A549 (cell line): ENCODE data around the gene SGCE. TPM values are rescaled to one million over a fixed set of nuclear protein-coding genes. Genes with fewer than 3 reads are reported as not detected.

Source experiments
- ATAC-seq, 2 experiments: fragments of 200-7000 bp in 1 of 2; fragments of >200 bp in 1 of 2; cut with Nextera tagmentation in 1 of 2; cut with Tn5 transposase in 1 of 2; 3 replicates each; pipeline versions ENCODE4 v1.8.0 to v1.9.1; 2018 to 2020; ENCODE audit warnings: mild to moderate bottlenecking in 1 of 2, moderate library complexity in 1 of 2
- CTCF ChIA-PET: fragments of 300-600 bp; sonication (Branson Sonifier 250); formaldehyde crosslinking; extraction: SDS; loops from one replicate; lab custom pipeline; 2021; ENCODE audit warnings: antibody characterized with exemption, inconsistent platforms; lab: Yijun Ruan, JAX
- POLR2A ChIA-PET: fragments of 350-600 bp; formaldehyde crosslinking; extraction: SDS; loops from one replicate; lab custom pipeline; 2021; ENCODE audit warnings: antibody characterized with exemption, inconsistent platforms; lab: Yijun Ruan, JAX
- DNase-seq, 2 experiments: peaks; one replicate each; pipeline versions ENCODE4 v3.0.0 to v3.0.0-alpha.2; 2011 to 2016; ENCODE audit warnings: low read depth in 1 of 2, low spot score in 1 of 2
- FAIRE-seq: peaks from 2 replicates; lab custom pipeline; 2011; peaks lifted over from hg19 to GRCh38; lab: Jason Lieb, UNC
- H3K27ac ChIP-seq, 2 experiments: fragments of >200 bp; sonication (Bioruptor Twin); formaldehyde crosslinking; 3 replicates each; pipeline ENCODE4 v1.5.1; 2016 to 2017
- H3K4me1 ChIP-seq: fragments of >200 bp; sonication (Bioruptor Twin); formaldehyde crosslinking; 3 replicates; pipeline ENCODE4 v1.6.1; 2016
- H3K4me2 ChIP-seq: fragments of >200 bp; sonication (Bioruptor Twin); formaldehyde crosslinking; 3 replicates; pipeline ENCODE4 v1.6.1; 2016
- H3K4me3 ChIP-seq: fragments of >200 bp; sonication (Bioruptor Twin); formaldehyde crosslinking; 3 replicates; pipeline ENCODE4 v1.5.1; 2016
- H3K9me3 ChIP-seq: fragments of >200 bp; sonication (Bioruptor Twin); formaldehyde crosslinking; 3 replicates; pipeline ENCODE4 v1.6.1; 2016
- BCL3 ChIP-seq: fragments of >200 bp; sonication (Bioruptor Twin); formaldehyde crosslinking; IDR thresholded peaks from 3 replicates; pipeline ENCODE4 v1.6.1; 2016
- CBX8 ChIP-seq: fragments of 200-600 bp; sonication (generic); IDR thresholded peaks from 2 replicates; pipeline ENCODE4 v1.6.1; 2016
- CEBPB ChIP-seq, 2 experiments: fragments of >200 bp in 1 of 2; sonication (Bioruptor Twin) in 1 of 2; formaldehyde crosslinking in 1 of 2; IDR thresholded peaks; 2 replicates each; pipeline ENCODE4 v1.6.1; 2012 to 2016
- EHF ChIP-seq: fragments of 250-450 bp; sonication (Bioruptor Pico); IDR thresholded peaks from 2 replicates; pipeline ENCODE4 v1.5.0; 2020; ENCODE audit warnings: mild to moderate bottlenecking
- EHMT2 ChIP-seq: fragments of 200-600 bp; sonication (generic); IDR thresholded peaks from 2 replicates; pipeline ENCODE4 v1.6.1; 2016; ENCODE audit warnings: antibody characterized with exemption, low read depth, mild to moderate bottlenecking, moderate library complexity
- ESRRA ChIP-seq: fragments of 150-350 bp; IDR thresholded peaks from 2 replicates; pipeline ENCODE4 v1.6.1; 2014; ENCODE audit warnings: mild to moderate bottlenecking, low read length, borderline replicate concordance
- FOSB ChIP-seq: fragments of 250-450 bp; sonication (Bioruptor Pico); IDR thresholded peaks from 2 replicates; pipeline ENCODE4 v1.5.0; 2020; ENCODE audit warnings: mild to moderate bottlenecking, moderate library complexity
- FOXS1 ChIP-seq: fragments of 250-450 bp; sonication (Bioruptor Pico); IDR thresholded peaks from 2 replicates; pipeline ENCODE4 v1.5.0; 2020; ENCODE audit warnings: mild to moderate bottlenecking, moderate library complexity
- HDAC2 ChIP-seq: fragments of 200-600 bp; sonication (generic); IDR thresholded peaks from 2 replicates; pipeline ENCODE4 v1.6.1; 2016
- HES2 ChIP-seq: fragments of >200 bp; sonication (Bioruptor Twin); formaldehyde crosslinking; IDR thresholded peaks from 2 replicates; pipeline ENCODE4 v1.6.1; 2016
- JUNB ChIP-seq: fragments of >200 bp; sonication (Bioruptor Twin); formaldehyde crosslinking; IDR thresholded peaks from 2 replicates; pipeline ENCODE4 v1.6.1; 2016
- KDM1A ChIP-seq: fragments of 200-600 bp; sonication (generic); IDR thresholded peaks from 2 replicates; pipeline ENCODE4 v1.6.1; 2016; ENCODE audit warnings: low read depth, mild to moderate bottlenecking
- MAFK ChIP-seq: fragments of 450-650 bp; IDR thresholded peaks from 2 replicates; pipeline ENCODE4 v1.6.1; 2014; ENCODE audit not compliant: partially characterized antibody
- MAZ ChIP-seq: fragments of 150-350 bp; IDR thresholded peaks from 2 replicates; pipeline ENCODE4 v1.6.1; 2014; ENCODE audit warnings: antibody characterized with exemption, low read depth, low read length, borderline replicate concordance
- NFE2L2 ChIP-seq: fragments of 150-350 bp; conservative IDR thresholded peaks from 2 replicates; pipeline ENCODE4 v1.6.1; 2014; ENCODE audit warnings: low read length
- NR3C1 ChIP-seq: fragments of >200 bp; sonication (Bioruptor Twin); formaldehyde crosslinking; IDR thresholded peaks from 3 replicates; pipeline ENCODE4 v1.6.1; 2017
- PBX3 ChIP-seq: IDR thresholded peaks from 2 replicates; pipeline ENCODE4 v1.6.1; 2012
- PHF8 ChIP-seq: fragments of 200-600 bp; sonication (generic); IDR thresholded peaks from 2 replicates; pipeline ENCODE4 v1.6.1; 2016; ENCODE audit warnings: low read depth, mild to moderate bottlenecking, antibody characterized with exemption, moderate library complexity, borderline replicate concordance
- RAD21 ChIP-seq, 2 experiments: fragments of >200 bp in 1 of 2; sonication (Bioruptor Twin) in 1 of 2; formaldehyde crosslinking in 1 of 2; IDR thresholded peaks in 1 of 2; conservative IDR thresholded peaks in 1 of 2; 2 replicates in 1 of 2; 3 replicates in 1 of 2; pipeline ENCODE4 v1.6.1; 2012 to 2018; ENCODE audit warnings: inconsistent platforms in 1 of 2
- REST ChIP-seq: fragments of 200-600 bp; sonication (generic); IDR thresholded peaks from 2 replicates; pipeline ENCODE4 v1.6.1; 2016; ENCODE audit warnings: antibody characterized with exemption, mild to moderate bottlenecking, moderate library complexity
- RFX5 ChIP-seq: fragments of 450-650 bp; IDR thresholded peaks from 2 replicates; pipeline ENCODE4 v1.7.1; 2014; ENCODE audit warnings: antibody characterized with exemption, mild to moderate bottlenecking, moderate library complexity
- SMC3 ChIP-seq: fragments of >200 bp; sonication (Bioruptor Twin); formaldehyde crosslinking; IDR thresholded peaks from 3 replicates; pipeline ENCODE4 v1.6.1; 2018; ENCODE audit warnings: inconsistent platforms
- SREBF2 ChIP-seq: fragments of 450-650 bp; IDR thresholded peaks from 2 replicates; pipeline ENCODE4 v1.6.1; 2014; ENCODE audit warnings: mild to moderate bottlenecking, moderate library complexity
- TP53 ChIP-seq: fragments of 250-450 bp; sonication (Bioruptor Pico); IDR thresholded peaks from 2 replicates; pipeline ENCODE4 v1.5.0; 2021; ENCODE audit warnings: mild to moderate bottlenecking, moderate library complexity
- ZC3H11A ChIP-seq: fragments of 450-650 bp; IDR thresholded peaks from 2 replicates; pipeline ENCODE4 v1.6.1; 2014; ENCODE audit warnings: antibody characterized with exemption, mild to moderate bottlenecking
- ZFP36 ChIP-seq: fragments of 450-650 bp; IDR thresholded peaks from 2 replicates; pipeline ENCODE4 v1.6.1; 2014; ENCODE audit warnings: borderline replicate concordance; ENCODE audit not compliant: partially characterized antibody
- WGBS: methylation state at CpG from one replicate; pipeline ENCODE4 v1.1.6; 2017; ENCODE audit errors: missing lambda C conversion rate; 5-methylcytosine and 5-hydroxymethylcytosine counted together
- polyA plus RNA-seq, 4 experiments: library from polyadenylated mRNA; depleted of rRNA in 3 of 4; stranded (reverse); fragments of >200 nt; fragmentation: RNase III in 1 of 4; extraction: RNeasy Plus Mini Kit Qiagen cat#74134 plus additional on column Dnase treatment in 1 of 4; gene quantifications; 2 replicates in 3 of 4; 3 replicates in 1 of 4; pipeline ENCODE4 v1.2.3, GENCODE V29; 2011 to 2017

Gene SGCE
- polyA plus RNA-seq, 2 of the 4 experiments (the other 2 are of a cell fraction): 60.1 to 97.2 TPM

- peak overlapping the region; percentile 77 to 79 for H3K27ac ChIP-seq
- FAIRE-seq: no peak
Observed at GRCh38 chr7:94579470-94579869, 76.5 kb downstream of the SGCE start.

GRCh38 chr7:94578614-94579013 lies 77.3 kb downstream of the SGCE start:
- no peak overlapping the region for H3K4me2 ChIP-seq
- FAIRE-seq: no peak
- ATAC-seq: no peak
- H3K9me3 ChIP-seq: peaks cover 22% of the 10 kb centered on the region
- POLR2A ChIA-PET: no interaction called here
- TF ChIP-seq SREBF2 (no peak), NR3C1 (no peak), RFX5 (no peak), CEBPB (IDR thresholded peaks at IDR 0.05) (no peak), MAFK (no peak), MAZ (no peak), ESRRA (no peak), HDAC2 (no peak), FOXS1 (CRISPR knock-in tag) (no peak), KDM1A (no peak), BCL3 (no peak), EHF (CRISPR knock-in tag) (no peak), EHMT2 (no peak), RAD21 (conservative IDR thresholded peaks at IDR 0.05 in 1 of 2, IDR thresholded peaks at IDR 0.05 in 1 of 2) (no peak), PHF8 (no peak), PBX3 (no peak), TP53 (CRISPR knock-in tag) (no peak)
- peaks cover 34% of the 10 kb centered on the region for H3K4me1 ChIP-seq
- CTCF ChIA-PET: no interaction called here
- peak overlapping the region; percentile 11 to 26; a peak in 1 of 6 replicates for H3K27ac ChIP-seq
- no peak overlapping the region for H3K4me3 ChIP-seq
- DNase-seq: no peak

More at GRCh38 chr7:94579470-94579869, 76.5 kb downstream of the SGCE start:
- ATAC-seq (no peak), DNase-seq (no peak)
- no peak for TF ChIP-seq RAD21 (conservative IDR thresholded peaks at IDR 0.05 in 1 of 2, IDR thresholded peaks at IDR 0.05 in 1 of 2)
- no peak for TF ChIP-seq NR3C1
- no peak for TF ChIP-seq MAZ
- no peak for TF ChIP-seq HES2
- no peak for TF ChIP-seq FOSB (CRISPR knock-in tag)
- no peak for TF ChIP-seq ZC3H11A
- no peak for TF ChIP-seq MAFK
- no peak for TF ChIP-seq NFE2L2
- no peak for TF ChIP-seq TP53 (CRISPR knock-in tag)
- TF ChIP-seq CBX8: no peak
- no peak for TF ChIP-seq BCL3
- no peak for TF ChIP-seq KDM1A
- TF ChIP-seq JUNB: no peak
- TF ChIP-seq SMC3: no peak
- no peak for TF ChIP-seq REST
- no peak for TF ChIP-seq CEBPB (IDR thresholded peaks at IDR 0.05)
- no peak for TF ChIP-seq ZFP36
- no peak for TF ChIP-seq SREBF2
- ChIA-PET POLR2A (no interaction called here), CTCF (interaction anchor here (1.0 kb wide), 1 partner anchor 11 kb away, joined by 3 read pairs; no protein-coding TSS in a partner anchor)
- WGBS: 88% methylated on average over 2 of the region's 2 CpGs
- Histone ChIP-seq H3K9me3 (peaks cover 18% of the 10 kb centered on the region), H3K4me2 (no peak overlapping the region), H3K4me3 (no peak overlapping the region), H3K4me1 (peaks cover 42% of the 10 kb centered on the region)
